CD4-positive, CD25-positive, alpha-beta regulatory T cell (primary cell): Measurements from ENCODE around the gene SDHAF2. TPM values are rescaled to one million over a fixed set of nuclear protein-coding genes. Genes with fewer than 3 reads are reported as not detected.
"Not testable (repeated sequence)": the region's sequence is repeated elsewhere in the genome, so short reads cannot be mapped to it uniquely, and the experiment has no call there.

Experiments
- ATAC-seq, 2 donors: fragments of 150-1000 bp; cut with Tn5 transposase; one replicate each; pipeline ENCODE4 v1.10.0; 2021; ENCODE audit warnings: low read depth in 2 of 2, moderate number of reproducible peaks in 2 of 2, moderate library complexity in 1 of 2
- DNase-seq, 3 donors: peaks; one replicate each; pipeline versions ENCODE4 v3.0.0 to v3.0.0-alpha.2; 2012 to 2022; ENCODE audit warnings: mixed read lengths in 1 of 3
- H3K27ac ChIP-seq: one replicate; pipeline ENCODE4 v1.7.0; 2013; ENCODE audit warnings: mild to moderate bottlenecking, low read length; ENCODE audit not compliant: insufficient read depth, poor library complexity, severe bottlenecking
- H3K27me3 ChIP-seq: one replicate; pipeline ENCODE4 v1.7.0; 2013; ENCODE audit warnings: low read length; ENCODE audit not compliant: control insufficient read depth, insufficient read depth
- H3K36me3 ChIP-seq: one replicate; pipeline ENCODE4 v1.7.0; 2013; ENCODE audit warnings: mild to moderate bottlenecking, low read length, moderate library complexity; ENCODE audit not compliant: control insufficient read depth, insufficient read depth
- H3K4me1 ChIP-seq: 2 replicates; pipeline ENCODE4 v1.7.0; 2013; ENCODE audit warnings: mild to moderate bottlenecking, low read length; ENCODE audit not compliant: insufficient read depth, control insufficient read depth, poor library complexity, severe bottlenecking
- H3K4me3 ChIP-seq: one replicate; pipeline ENCODE4 v1.7.0; 2013; ENCODE audit warnings: low read depth, mild to moderate bottlenecking, low read length, moderate library complexity
- H3K9me3 ChIP-seq, 2 experiments: 1 replicate in 1 of 2; 2 replicates in 1 of 2; pipeline ENCODE4 v1.7.0; 2013; ENCODE audit warnings: low read length in 2 of 2, mild to moderate bottlenecking in 1 of 2, moderate library complexity in 1 of 2; ENCODE audit not compliant: control insufficient read depth in 2 of 2
- H3K27ac Mint-ChIP-seq, 3 donors: one replicate each; pipeline ENCODE4 v1.8.0; 2020 to 2022; ENCODE audit warnings: mild to moderate bottlenecking in 3 of 3, mixed read lengths in 3 of 3, moderate library complexity in 2 of 3
- H3K27me3 Mint-ChIP-seq: one replicate; pipeline ENCODE4 v1.8.0; 2022; ENCODE audit warnings: mild to moderate bottlenecking, mixed read lengths
- H3K36me3 Mint-ChIP-seq: one replicate; pipeline ENCODE4 v1.8.0; 2020; ENCODE audit warnings: mixed read lengths
- H3K4me1 Mint-ChIP-seq, 4 donors: one replicate each; pipeline ENCODE4 v1.8.0; 2020 to 2022; ENCODE audit warnings: mixed read lengths in 4 of 4, mild to moderate bottlenecking in 1 of 4
- H3K4me3 Mint-ChIP-seq, 4 donors: one replicate each; pipeline ENCODE4 v1.8.0; 2020 to 2022; ENCODE audit warnings: mild to moderate bottlenecking in 4 of 4, mixed read lengths in 4 of 4, moderate library complexity in 3 of 4
- H3K9me3 Mint-ChIP-seq, 7 donors: one replicate each; pipeline ENCODE4 v1.8.0; 2020 to 2022; ENCODE audit warnings: mixed read lengths in 7 of 7, mild to moderate bottlenecking in 3 of 7, moderate library complexity in 2 of 7
- polyA plus RNA-seq, 4 donors: library from polyadenylated mRNA; unstranded; fragments of 300-500 nt; fragmentation: Illumina TruSeq; gene quantifications; one replicate each; pipeline ENCODE4 v1.2.3, GENCODE V29; 2021
- total RNA-seq: library from RNA; stranded (reverse); gene quantifications from one replicate; pipeline ENCODE4 v1.2.3, GENCODE V29; 2022

SDHAF2 gene
- total and polyA plus RNA-seq, 5 donors from 2014 or later = 36.7 to 127 (median 99.9) TPM

DNA sequence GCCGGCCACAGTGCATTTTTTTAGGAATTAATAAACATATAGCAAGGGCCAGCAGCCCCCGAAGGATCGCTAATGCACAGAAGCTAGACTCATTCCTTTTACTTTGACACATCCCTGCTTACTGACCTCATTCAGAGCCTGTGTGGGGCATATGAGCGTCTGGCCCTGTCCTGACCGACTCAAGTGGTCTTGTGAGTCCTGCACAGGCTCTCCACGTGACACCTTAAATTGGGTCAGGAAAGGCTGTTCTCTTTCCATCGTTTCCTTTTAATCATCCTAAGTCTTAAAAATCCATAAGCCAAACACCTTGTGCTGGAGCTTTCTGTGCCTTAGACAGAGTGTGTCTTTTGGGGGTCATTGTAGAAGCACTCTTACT, 18.6 kb downstream of the SDHAF2 start:
- Mint-ChIP-seq H3K4me3 (no peak overlapping the region), H3K9me3 (no peaks in the 10 kb centered on the region), H3K36me3 (peaks cover 40% of the 10 kb centered on the region), H3K27me3 (no peaks in the 10 kb centered on the region), H3K27ac (peak overlapping the region in 1 of 3 donors; percentile 28), H3K4me1 (peaks cover 4 to 13% (median 10%) of the 10 kb centered on the region in 4 donors)
- H3K27ac ChIP-seq = no peak overlapping the region
- peaks cover 62% of the 10 kb centered on the region for H3K36me3 ChIP-seq
- H3K9me3 ChIP-seq = no peaks in the 10 kb centered on the region
- H3K27me3 ChIP-seq = no peaks in the 10 kb centered on the region
- ATAC-seq = no peak
- no peak overlapping the region for H3K4me3 ChIP-seq
- H3K4me1 ChIP-seq = no peaks in the 10 kb centered on the region
- DNase-seq = no peak

DNA sequence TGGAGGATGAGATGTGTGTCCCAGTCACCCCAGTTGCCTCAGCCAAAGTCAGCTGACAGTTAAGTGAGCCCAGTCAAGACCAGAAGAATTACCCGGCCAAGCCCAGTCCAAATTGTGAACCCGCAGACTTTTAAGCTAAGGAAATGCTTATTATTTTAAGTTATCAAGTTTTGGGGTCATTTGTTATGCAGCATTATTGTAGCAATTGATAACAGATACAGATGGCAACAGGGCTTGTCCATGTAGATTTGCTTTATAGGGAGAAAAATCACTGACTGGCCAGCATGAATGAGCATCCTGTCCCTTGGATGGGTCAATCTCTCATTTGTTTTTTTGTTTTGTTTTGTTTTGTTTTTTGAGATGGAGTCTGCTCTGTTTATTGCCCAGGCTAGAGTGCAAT, 22.9 kb downstream of the SDHAF2 start:
- DNase-seq (no peak), ATAC-seq (no peak)
- H3K36me3 Mint-ChIP-seq = peaks cover 38% of the 10 kb centered on the region
- no peaks in the 10 kb centered on the region for H3K27me3 Mint-ChIP-seq
- no peaks in the 10 kb centered on the region for H3K9me3 Mint-ChIP-seq
- H3K27ac Mint-ChIP-seq = peak overlapping the region in 2 of 3 donors; percentile 12 to 86
- no peak overlapping the region for H3K27ac ChIP-seq
- no peaks in the 10 kb centered on the region for H3K4me1 ChIP-seq
- no peak overlapping the region for H3K4me3 ChIP-seq
- H3K27me3 ChIP-seq = no peaks in the 10 kb centered on the region
- peaks cover under 1 to 10% (median 7%) of the 10 kb centered on the region in 4 donors for H3K4me1 Mint-ChIP-seq
- peaks cover 31% of the 10 kb centered on the region for H3K36me3 ChIP-seq
- no peak overlapping the region for H3K4me3 Mint-ChIP-seq
- no peaks in the 10 kb centered on the region for H3K9me3 ChIP-seq

DNA sequence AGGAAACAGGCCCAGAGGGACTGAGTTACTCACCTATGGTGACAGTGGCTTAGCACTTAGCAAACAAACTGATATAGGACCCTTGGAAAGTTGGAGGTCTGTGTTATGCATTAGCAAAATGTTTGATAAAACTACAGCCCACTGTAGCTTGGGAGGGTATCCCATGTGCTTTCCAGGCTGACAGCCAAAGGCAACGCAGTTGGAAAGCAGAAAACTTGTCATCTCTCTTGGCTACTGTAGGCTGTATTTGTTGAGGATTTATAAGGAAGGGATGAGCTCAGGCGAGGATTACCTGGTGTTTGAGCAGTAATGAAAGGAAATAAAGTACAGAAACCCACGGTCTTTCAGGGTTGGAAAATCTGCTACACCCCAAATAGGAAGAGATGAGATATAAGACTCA, 23.8 kb downstream of the SDHAF2 start:
- ATAC-seq (no peak), DNase-seq (no peak)
- H3K27ac Mint-ChIP-seq = no peak overlapping the region
- no peak overlapping the region for H3K4me3 Mint-ChIP-seq
- Histone ChIP-seq H3K27ac (no peak overlapping the region), H3K36me3 (peaks cover 23% of the 10 kb centered on the region), H3K4me3 (no peak overlapping the region), H3K9me3 (no peaks in the 10 kb centered on the region), H3K27me3 (no peaks in the 10 kb centered on the region), H3K4me1 (no peaks in the 10 kb centered on the region)
- peaks cover 34% of the 10 kb centered on the region for H3K36me3 Mint-ChIP-seq
- H3K27me3 Mint-ChIP-seq = no peaks in the 10 kb centered on the region
- H3K4me1 Mint-ChIP-seq = peaks cover 0 to 10% (median 5%) of the 10 kb centered on the region in 4 donors
- no peaks in the 10 kb centered on the region for H3K9me3 Mint-ChIP-seq

DNA sequence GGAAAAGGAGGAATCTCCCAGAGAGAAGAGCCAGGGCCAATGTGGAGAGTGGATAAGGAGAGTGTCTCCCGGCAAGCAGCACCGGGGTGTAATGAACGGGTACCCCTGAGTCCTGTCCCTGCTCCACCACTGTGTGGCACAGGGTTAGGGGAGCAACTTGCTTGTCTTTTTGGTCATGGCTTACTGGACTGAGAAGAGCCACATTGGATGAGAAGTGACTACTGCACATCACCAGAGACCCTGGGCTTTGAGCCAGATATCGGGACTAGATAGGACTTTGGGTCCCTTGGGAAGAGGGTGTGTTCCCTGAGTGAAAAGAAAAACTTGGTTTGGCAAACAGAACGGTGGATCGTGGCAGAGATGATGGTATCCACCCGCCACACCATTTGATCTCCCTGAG, 24.6 kb downstream of the SDHAF2 start:
- peaks cover 0 to 10% (median 5%) of the 10 kb centered on the region in 4 donors for H3K4me1 Mint-ChIP-seq
- no peaks in the 10 kb centered on the region for H3K27me3 ChIP-seq
- no peaks in the 10 kb centered on the region for H3K9me3 Mint-ChIP-seq
- H3K4me1 ChIP-seq = no peaks in the 10 kb centered on the region
- peaks cover 34% of the 10 kb centered on the region for H3K36me3 Mint-ChIP-seq
- no peak overlapping the region for H3K4me3 Mint-ChIP-seq
- H3K27ac Mint-ChIP-seq = no peak overlapping the region
- H3K27me3 Mint-ChIP-seq = no peaks in the 10 kb centered on the region
- DNase-seq (no peak), ATAC-seq (no peak)
- no peak overlapping the region for H3K27ac ChIP-seq
- no peak overlapping the region for H3K4me3 ChIP-seq
- no peaks in the 10 kb centered on the region for H3K9me3 ChIP-seq
- H3K36me3 ChIP-seq = peaks cover 16% of the 10 kb centered on the region

DNA sequence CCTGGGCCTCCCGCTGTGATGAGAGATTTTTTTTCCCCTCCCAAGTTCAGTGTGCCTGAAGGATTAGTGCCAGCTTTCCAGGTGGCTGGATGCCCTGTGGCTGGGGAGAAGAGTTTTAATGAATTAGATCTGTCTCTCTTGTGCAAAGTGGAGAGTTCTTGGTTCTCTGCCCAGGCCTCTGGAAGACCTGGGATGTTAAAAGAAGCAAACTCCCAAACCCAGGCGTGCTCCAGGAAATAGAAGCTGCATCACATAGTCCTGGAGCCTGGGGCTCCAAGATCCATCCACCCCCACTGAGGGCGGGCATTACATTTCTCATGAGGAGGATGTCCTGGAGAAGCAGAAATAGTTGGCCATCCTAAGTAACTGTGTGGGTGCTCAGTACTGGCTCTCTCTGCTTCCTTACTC, 30.6 kb downstream of the SDHAF2 start:
- H3K27ac Mint-ChIP-seq = peak overlapping the region in 1 of 3 donors; percentile 5
- peaks cover 32% of the 10 kb centered on the region for H3K36me3 Mint-ChIP-seq

DNA sequence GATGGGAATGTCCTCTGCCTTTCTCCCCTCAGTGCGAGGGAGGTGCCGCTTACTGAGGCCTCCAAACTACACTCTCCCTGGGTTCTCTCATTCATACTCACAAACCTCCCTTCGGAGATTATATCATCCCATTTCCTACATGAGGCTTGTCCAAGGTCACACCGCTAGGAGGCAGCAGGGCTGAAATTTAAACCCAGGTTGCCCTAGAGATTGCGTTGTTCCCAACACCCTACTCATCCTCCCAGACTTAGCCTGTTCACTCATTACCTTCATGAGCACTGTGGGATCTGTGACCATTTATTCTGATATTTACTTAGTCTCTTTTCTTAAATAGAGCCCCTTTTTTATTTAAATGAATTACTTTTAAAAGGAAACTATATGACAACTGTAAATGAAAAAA, 31.1 kb downstream of the SDHAF2 start:
- Mint-ChIP-seq H3K4me3 (no peak overlapping the region), H3K4me1 (peaks cover 0 to 7% (median 4%) of the 10 kb centered on the region in 4 donors), H3K27me3 (no peaks in the 10 kb centered on the region), H3K27ac (peak overlapping the region in 1 of 3 donors; percentile 5), H3K9me3 (no peaks in the 10 kb centered on the region), H3K36me3 (peaks cover 28% of the 10 kb centered on the region)
- Histone ChIP-seq H3K27ac (no peak overlapping the region), H3K36me3 (peaks cover 2% of the 10 kb centered on the region), H3K4me1 (no peaks in the 10 kb centered on the region), H3K9me3 (no peaks in the 10 kb centered on the region), H3K27me3 (no peaks in the 10 kb centered on the region), H3K4me3 (no peak overlapping the region)
- DNase-seq (no peak), ATAC-seq (no peak)

More for the DNA sequence above, 30.6 kb downstream of the SDHAF2 start:
- Histone ChIP-seq H3K27me3 (no peaks in the 10 kb centered on the region), H3K4me3 (no peak overlapping the region), H3K9me3 (no peaks in the 10 kb centered on the region), H3K27ac (no peak overlapping the region), H3K36me3 (peaks cover 5% of the 10 kb centered on the region), H3K4me1 (no peaks in the 10 kb centered on the region)
- Mint-ChIP-seq H3K4me3 (no peak overlapping the region), H3K9me3 (no peaks in the 10 kb centered on the region), H3K4me1 (peaks cover 0 to 7% (median 6%) of the 10 kb centered on the region in 4 donors), H3K27me3 (no peaks in the 10 kb centered on the region)
- no peak for ATAC-seq
- DNase-seq = no peak

DNA sequence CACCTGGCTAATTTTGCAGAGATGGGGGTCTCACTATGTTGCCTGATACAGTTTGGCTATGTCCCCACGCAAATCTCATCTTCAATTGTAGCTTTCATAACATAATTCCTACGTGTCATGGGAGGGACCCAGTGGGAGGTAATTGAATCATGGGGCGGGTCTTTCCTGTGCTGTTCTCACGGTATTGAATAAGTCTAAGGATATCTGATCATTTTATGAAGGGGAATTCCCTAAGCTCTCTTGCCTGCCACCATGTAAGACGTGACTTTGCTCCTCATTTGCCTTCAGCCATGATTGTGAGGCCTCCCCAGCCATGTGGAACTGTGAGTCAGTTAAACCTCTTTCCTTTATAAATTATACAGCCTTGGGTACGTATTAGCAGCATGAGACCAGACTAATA, 37.7 kb downstream of the SDHAF2 start:
- not testable (repeated sequence) for H3K4me1 ChIP-seq, H3K27ac ChIP-seq, DNase-seq, H3K4me3 Mint-ChIP-seq, H3K27me3 Mint-ChIP-seq, H3K9me3 Mint-ChIP-seq, H3K27me3 ChIP-seq, H3K4me1 Mint-ChIP-seq, ATAC-seq, H3K9me3 ChIP-seq, H3K4me3 ChIP-seq
- Mint-ChIP-seq H3K36me3 (peaks cover 19% of the 10 kb centered on the region), H3K27ac (peak overlapping the region in 1 of 3 donors; percentile 33)
- peaks cover 19% of the 10 kb centered on the region for H3K36me3 ChIP-seq

DNA sequence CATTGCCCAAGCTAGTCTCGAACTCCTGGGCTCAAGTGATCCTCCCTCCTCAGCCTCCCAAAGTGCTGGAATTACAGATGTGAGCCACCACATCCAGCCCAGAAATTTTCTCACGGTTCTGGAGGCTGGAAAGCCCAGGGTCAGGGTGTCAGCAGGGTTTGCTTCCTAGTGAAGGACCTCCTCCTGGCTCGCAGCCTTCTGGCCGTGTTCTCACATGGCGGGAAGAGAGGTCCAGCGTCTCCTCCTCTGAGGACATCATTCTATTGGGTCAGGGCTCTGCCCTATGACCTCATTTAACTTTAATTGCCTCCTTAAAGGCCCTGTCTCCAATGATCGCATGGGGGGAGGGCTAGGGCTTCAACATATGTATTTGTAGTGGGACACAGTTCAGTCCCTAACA, 38.1 kb downstream of the SDHAF2 start:
- H3K4me3 Mint-ChIP-seq = no peak overlapping the region
- H3K36me3 Mint-ChIP-seq = peaks cover 23% of the 10 kb centered on the region
- peaks cover 0 to 2% (median 0%) of the 10 kb centered on the region in 4 donors for H3K4me1 Mint-ChIP-seq
- Histone ChIP-seq H3K27me3 (no peaks in the 10 kb centered on the region), H3K36me3 (peaks cover 21% of the 10 kb centered on the region), H3K27ac (no peak overlapping the region), H3K9me3 (no peaks in the 10 kb centered on the region), H3K4me1 (no peaks in the 10 kb centered on the region), H3K4me3 (no peak overlapping the region)
- ATAC-seq = no peak
- no peak for DNase-seq
- peak overlapping the region in 2 of 3 donors; percentile 33 to 65 for H3K27ac Mint-ChIP-seq
- no peaks in the 10 kb centered on the region for H3K27me3 Mint-ChIP-seq
- H3K9me3 Mint-ChIP-seq = peaks cover 0 to 2% (median 0%) of the 10 kb centered on the region in 7 donors
